Skeletal muscle satellite cell (primary cell): ENCODE results near the gene BLTP3B.
A peak's percentile ranks its signal among the peaks of the same experiment; 100 is the strongest.

ENCODE experiments used
- H3K27me3 ChIP-seq: 2 replicates; pipeline ENCODE4 v1.7.0; 2013; ENCODE audit warnings: low read length; ENCODE audit not compliant: control insufficient read depth, insufficient read depth
- H3K36me3 ChIP-seq: 2 replicates; pipeline ENCODE4 v1.7.0; 2013; ENCODE audit warnings: mild to moderate bottlenecking, control low read depth, low read length; ENCODE audit not compliant: insufficient read depth
- H3K4me1 ChIP-seq: 2 replicates; pipeline ENCODE4 v1.7.0; 2013; ENCODE audit warnings: low read length; ENCODE audit not compliant: control insufficient read depth, insufficient read depth
- H3K4me2 ChIP-seq: 2 replicates; pipeline ENCODE4 v1.7.0; 2013; ENCODE audit warnings: mild to moderate bottlenecking, low read length
- H3K4me3 ChIP-seq: 2 replicates; pipeline ENCODE4 v1.7.0; 2013; ENCODE audit warnings: low read length
- H3K9ac ChIP-seq: 2 replicates; pipeline ENCODE4 v1.7.0; 2013; ENCODE audit warnings: mild to moderate bottlenecking, low read depth, low read length, moderate library complexity
- H3K9me3 ChIP-seq: replicated peaks from 2 replicates; pipeline ENCODE4 v1.7.0; 2013; ENCODE audit warnings: mild to moderate bottlenecking, control low read depth, low read length

BLTP3B gene

GRCh38 chr12:100158535-100158934 lies 15.9 kb upstream of the BLTP3B start:
- no peaks in the 10 kb centered on the region for H3K27me3 ChIP-seq
- no peak overlapping the region for H3K4me3 ChIP-seq
- no peak overlapping the region for H3K9ac ChIP-seq
- no peaks in the 10 kb centered on the region for H3K9me3 ChIP-seq
- H3K4me2 ChIP-seq = no peak overlapping the region
- H3K36me3 ChIP-seq = no peaks in the 10 kb centered on the region
- H3K4me1 ChIP-seq = peaks cover under 1% of the 10 kb centered on the region

GRCh38 chr12:100157427-100157821 lies 14.8 kb upstream of the BLTP3B start:
- no peaks in the 10 kb centered on the region for H3K36me3 ChIP-seq
- H3K27me3 ChIP-seq = no peaks in the 10 kb centered on the region
- no peaks in the 10 kb centered on the region for H3K9me3 ChIP-seq
- no peak overlapping the region for H3K4me3 ChIP-seq
- no peaks in the 10 kb centered on the region for H3K4me1 ChIP-seq
- H3K4me2 ChIP-seq = no peak overlapping the region
- H3K9ac ChIP-seq = no peak overlapping the region

GRCh38 chr12:100156731-100157426 lies 14.2 kb upstream of the BLTP3B start:
- H3K4me2 ChIP-seq = no peak overlapping the region
- no peak overlapping the region for H3K4me3 ChIP-seq
- no peaks in the 10 kb centered on the region for H3K36me3 ChIP-seq
- no peak overlapping the region for H3K9ac ChIP-seq
- no peaks in the 10 kb centered on the region for H3K9me3 ChIP-seq
- H3K27me3 ChIP-seq = no peaks in the 10 kb centered on the region
- no peaks in the 10 kb centered on the region for H3K4me1 ChIP-seq

- H3K4me3 ChIP-seq = no peak overlapping the region
- no peak overlapping the region for H3K9ac ChIP-seq
- no peaks in the 10 kb centered on the region for H3K4me1 ChIP-seq
- H3K36me3 ChIP-seq = no peaks in the 10 kb centered on the region
- no peaks in the 10 kb centered on the region for H3K9me3 ChIP-seq
- no peaks in the 10 kb centered on the region for H3K27me3 ChIP-seq
- H3K4me2 ChIP-seq = no peak overlapping the region
Observed at GRCh38 chr12:100154474-100155247, 12.0 kb upstream of the BLTP3B start.

- Histone ChIP-seq H3K36me3 (no peaks in the 10 kb centered on the region), H3K9ac (no peak overlapping the region), H3K4me2 (no peak overlapping the region), H3K4me1 (no peaks in the 10 kb centered on the region), H3K4me3 (no peak overlapping the region), H3K27me3 (no peaks in the 10 kb centered on the region), H3K9me3 (no peaks in the 10 kb centered on the region)
Observed at GRCh38 chr12:100153131-100153530, 10.5 kb upstream of the BLTP3B start.

- Histone ChIP-seq H3K9ac (no peak overlapping the region), H3K27me3 (no peaks in the 10 kb centered on the region), H3K4me2 (no peak overlapping the region), H3K4me1 (no peaks in the 10 kb centered on the region), H3K9me3 (no peaks in the 10 kb centered on the region), H3K36me3 (no peaks in the 10 kb centered on the region), H3K4me3 (no peak overlapping the region)
Observed at GRCh38 chr12:100151769-100152168, 9.1 kb upstream of the BLTP3B start.

GRCh38 chr12:100146252-100146651 lies 3.6 kb upstream of the BLTP3B start:
- Histone ChIP-seq H3K9me3 (no peaks in the 10 kb centered on the region), H3K4me2 (no peak overlapping the region), H3K4me3 (no peak overlapping the region), H3K4me1 (peaks cover 9% of the 10 kb centered on the region), H3K27me3 (no peaks in the 10 kb centered on the region), H3K9ac (no peak overlapping the region), H3K36me3 (no peaks in the 10 kb centered on the region)

GRCh38 chr12:100145643-100146042 lies 3.0 kb upstream of the BLTP3B start:
- H3K4me1 ChIP-seq = peaks cover 15% of the 10 kb centered on the region
- no peaks in the 10 kb centered on the region for H3K9me3 ChIP-seq
- H3K4me2 ChIP-seq = no peak overlapping the region
- H3K27me3 ChIP-seq = no peaks in the 10 kb centered on the region
- H3K4me3 ChIP-seq = no peak overlapping the region
- H3K9ac ChIP-seq = no peak overlapping the region
- no peaks in the 10 kb centered on the region for H3K36me3 ChIP-seq

- H3K9ac ChIP-seq = peak overlapping the region; percentile 92
- H3K36me3 ChIP-seq = no peaks in the 10 kb centered on the region
- H3K9me3 ChIP-seq = no peaks in the 10 kb centered on the region
- H3K4me1 ChIP-seq = peaks cover 37% of the 10 kb centered on the region
- H3K4me3 ChIP-seq = peak overlapping the region; percentile 92
- H3K27me3 ChIP-seq = no peaks in the 10 kb centered on the region
- peak overlapping the region; percentile 92 for H3K4me2 ChIP-seq
Observed at GRCh38 chr12:100141998-100142850, 450 bp downstream of the BLTP3B start.

- no peaks in the 10 kb centered on the region for H3K27me3 ChIP-seq
- no peaks in the 10 kb centered on the region for H3K36me3 ChIP-seq
- H3K4me1 ChIP-seq = peaks cover 37% of the 10 kb centered on the region
- H3K9ac ChIP-seq = peak overlapping the region; percentile 92
- peak overlapping the region; percentile 92 for H3K4me3 ChIP-seq
- H3K9me3 ChIP-seq = no peaks in the 10 kb centered on the region
- H3K4me2 ChIP-seq = peak overlapping the region; percentile 92
Observed at GRCh38 chr12:100141666-100141997, 1.0 kb downstream of the BLTP3B start.

- H3K4me2 ChIP-seq = peak overlapping the region; percentile 15
- H3K4me1 ChIP-seq = peaks cover 37% of the 10 kb centered on the region
- H3K27me3 ChIP-seq = no peaks in the 10 kb centered on the region
- H3K4me3 ChIP-seq = no peak overlapping the region
- H3K9ac ChIP-seq = no peak overlapping the region
- no peaks in the 10 kb centered on the region for H3K36me3 ChIP-seq
- no peaks in the 10 kb centered on the region for H3K9me3 ChIP-seq
Observed at GRCh38 chr12:100138803-100139098, 3.9 kb downstream of the BLTP3B start.
